HG03066 (cell line): Measurements from ENCODE around the gene STIM1.
A peak's percentile ranks its signal among the peaks of the same experiment; 100 is the strongest.
"Not testable (repeated sequence)": the region's sequence is repeated elsewhere in the genome, so short reads cannot be mapped to it uniquely, and the experiment has no call there.

Experiments used
- ATAC-seq: cut with Tn5 transposase; IDR thresholded peaks from one replicate; pipeline ENCODE4 v1.9.1; 2021; ENCODE audit warnings: low read depth; ENCODE audit not compliant: unreplicated experiment

STIM1 gene

GRCh38 chr11:4093519-4094347 lies 238.3 kb downstream of the STIM1 start:
- ATAC-seq = no peak

- ATAC-seq = peak; percentile 93
These were observed 239.2 kb downstream of the STIM1 start, which contains the start of gene RRM1 for GRCh38 chr11:4094348-4095291. Gene RRM1 (plus strand): TSS chr11:4094799. CDS start chr11:4095013, 214 bp downstream.

GRCh38 chr11:4095509-4096230 lies 240.2 kb downstream of the STIM1 start:
- ATAC-seq = no peak

GRCh38 chr11:4098026-4098621 lies 242.7 kb downstream of the STIM1 start:
- no peak for ATAC-seq

- ATAC-seq = no peak
These were observed 247.2 kb downstream of the STIM1 start for GRCh38 chr11:4102711-4103110.

- no peak for ATAC-seq
These were observed 247.8 kb downstream of the STIM1 start for GRCh38 chr11:4103269-4103668.

GRCh38 chr11:4105916-4106315 lies 250.5 kb downstream of the STIM1 start:
- no peak for ATAC-seq

GRCh38 chr11:4111834-4112233 lies 256.4 kb downstream of the STIM1 start:
- ATAC-seq = no peak

GRCh38 chr11:4115128-4115527 lies 259.7 kb downstream of the STIM1 start:
- ATAC-seq = no peak

GRCh38 chr11:4118107-4118506 lies 262.6 kb downstream of the STIM1 start:
- no peak for ATAC-seq

- ATAC-seq = no peak
These were observed 267.8 kb downstream of the STIM1 start for GRCh38 chr11:4123218-4123617.

- no peak for ATAC-seq
These were observed 269.7 kb downstream of the STIM1 start for GRCh38 chr11:4125141-4125540.

- no peak for ATAC-seq
These were observed 271.9 kb downstream of the STIM1 start for GRCh38 chr11:4127357-4127756.

GRCh38 chr11:4130219-4130618 lies 274.8 kb downstream of the STIM1 start:
- not testable (repeated sequence) for ATAC-seq

GRCh38 chr11:4134806-4135205 lies 279.3 kb downstream of the STIM1 start:
- ATAC-seq = no peak

GRCh38 chr11:4138497-4138896 lies 283.0 kb downstream of the STIM1 start:
- ATAC-seq = no peak

- ATAC-seq = no peak
These were observed 284.7 kb downstream of the STIM1 start for GRCh38 chr11:4140067-4140636.
